GM18907 (cell line): ENCODE data around the gene GOLGA6L7.
"Not testable (repeated sequence)": the region's sequence is repeated elsewhere in the genome, so short reads cannot be mapped to it uniquely, and the experiment has no call there.

Source experiments
- ATAC-seq: cut with Tn5 transposase; IDR thresholded peaks from one replicate; pipeline ENCODE4 v1.9.1; 2021; ENCODE audit warnings: mild to moderate bottlenecking, moderate library complexity; ENCODE audit not compliant: unreplicated experiment

GOLGA6L7 gene

GRCh38 chr15:28844147-28844546, 4.3 kb downstream of the GOLGA6L7 start:
- not testable (repeated sequence) for ATAC-seq

DNA sequence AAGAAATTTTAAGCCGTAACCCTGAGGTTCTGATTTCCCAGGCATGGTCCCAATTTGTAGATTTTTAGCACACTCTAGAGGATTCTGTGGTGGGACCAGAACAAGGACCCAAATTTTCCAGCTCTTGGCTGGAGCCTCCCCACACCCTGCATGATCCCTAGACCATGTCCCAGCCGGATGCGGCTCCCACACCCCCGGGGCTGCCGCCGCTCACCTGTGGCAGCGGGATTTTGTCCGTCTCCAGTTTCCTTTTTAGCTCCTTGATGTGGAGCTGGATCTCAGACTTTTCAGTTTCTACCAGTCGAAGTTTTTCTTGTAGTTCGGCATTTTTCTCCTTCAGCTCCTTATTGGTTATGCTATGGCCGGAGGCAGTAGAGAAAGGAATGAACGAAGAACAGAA, 4.9 kb downstream of the GOLGA6L7 start:
- not testable (repeated sequence) for ATAC-seq

DNA sequence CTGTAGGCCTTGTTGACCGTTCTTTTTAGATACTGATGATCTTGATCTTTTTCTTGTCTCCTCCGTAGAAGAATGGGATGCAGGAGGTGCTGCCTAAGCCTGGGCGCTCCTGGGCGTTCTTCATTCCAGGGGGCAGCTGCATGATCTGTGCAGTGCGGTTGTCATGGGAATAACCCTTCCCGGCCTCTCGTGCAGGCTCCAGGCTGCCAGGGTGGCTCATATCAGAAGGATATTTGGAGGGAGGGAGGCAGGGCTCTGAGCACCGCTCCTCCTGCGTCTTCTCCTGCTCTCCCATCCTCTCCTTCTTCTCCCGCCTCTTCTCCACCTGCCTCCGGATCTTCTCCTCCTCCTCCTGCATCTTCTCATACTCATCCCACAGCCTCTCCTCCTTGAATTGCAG, 6.2 kb downstream of the GOLGA6L7 start:
- ATAC-seq = not testable (repeated sequence)

DNA sequence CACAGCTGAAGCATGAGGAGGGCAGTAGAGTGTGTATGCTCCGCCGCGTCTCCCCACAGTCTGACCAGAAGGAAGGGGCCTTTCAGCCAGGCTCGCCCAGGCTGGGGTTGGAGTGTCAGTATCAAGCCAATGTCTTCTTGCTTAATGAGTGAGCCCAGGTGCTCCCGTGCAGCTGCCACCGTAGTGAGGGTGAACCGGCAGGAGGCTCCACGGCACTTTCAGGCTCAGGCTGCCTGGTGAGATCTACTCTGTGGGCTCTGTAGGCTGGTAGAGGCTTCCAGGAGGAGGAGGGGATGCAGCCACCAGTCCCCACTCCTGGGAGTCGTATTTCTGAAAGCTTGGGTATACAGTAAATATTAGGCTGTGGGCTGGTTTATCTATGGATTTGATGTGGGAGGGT, 8.2 kb downstream of the GOLGA6L7 start:
- not testable (repeated sequence) for ATAC-seq

DNA sequence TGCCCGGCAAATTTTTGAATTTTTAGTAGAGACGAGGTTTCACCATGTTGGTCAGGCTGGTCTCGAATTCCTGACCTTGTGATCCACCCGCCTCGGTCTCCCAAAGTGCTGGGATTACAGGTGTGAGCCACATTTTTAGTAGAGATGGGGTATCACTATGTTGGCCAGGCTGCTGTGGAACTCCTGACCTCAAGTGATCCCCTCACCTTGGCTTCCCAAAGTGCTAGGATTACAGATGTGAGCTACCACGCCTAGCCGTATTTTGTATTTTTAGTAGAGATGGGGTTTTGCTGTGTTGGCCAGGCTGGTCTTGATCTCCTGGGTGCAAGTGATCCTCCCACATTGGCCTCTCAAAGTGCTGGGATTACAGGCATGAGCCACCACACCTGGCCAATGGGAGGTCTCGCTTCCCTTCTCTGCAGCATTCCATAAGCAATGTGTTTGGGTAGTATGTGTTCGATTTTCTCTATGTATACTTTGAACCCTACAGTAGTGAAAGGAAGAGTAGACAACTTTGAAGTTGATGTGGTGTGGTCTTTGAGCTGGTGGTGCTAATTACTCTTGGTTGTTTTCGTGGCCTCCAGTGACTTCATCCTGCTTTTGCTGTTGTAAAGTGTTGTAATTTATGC, 13.4 kb downstream of the GOLGA6L7 start:
- ATAC-seq = not testable (repeated sequence)

GRCh38 chr15:28831897-28832587, 16.4 kb downstream of the GOLGA6L7 start:
- not testable (repeated sequence) for ATAC-seq

GRCh38 chr15:28821420-28821819, 27.0 kb downstream of the GOLGA6L7 start:
- ATAC-seq = not testable (repeated sequence)

DNA sequence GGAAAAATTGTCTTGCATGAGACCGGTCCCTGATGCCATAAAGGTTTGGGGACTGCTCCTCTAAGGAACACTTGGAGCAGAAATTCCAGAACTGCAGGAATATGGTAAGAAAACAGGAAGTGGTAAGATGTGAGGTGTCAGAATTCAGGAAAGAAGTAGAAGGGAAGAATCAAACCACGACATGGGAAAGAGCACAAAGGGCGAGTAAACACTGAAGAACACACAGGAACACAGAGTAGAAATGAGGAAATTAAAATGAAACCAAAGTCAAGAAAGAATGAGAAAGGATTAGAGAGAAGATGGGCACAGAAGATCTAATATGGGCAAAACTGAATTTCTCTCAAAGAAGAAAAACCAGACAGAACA, 28.5 kb downstream of the GOLGA6L7 start:
- ATAC-seq = not testable (repeated sequence)

- not testable (repeated sequence) for ATAC-seq
Measured at GRCh38 chr15:28819019-28819929, 29.2 kb downstream of the GOLGA6L7 start.

DNA sequence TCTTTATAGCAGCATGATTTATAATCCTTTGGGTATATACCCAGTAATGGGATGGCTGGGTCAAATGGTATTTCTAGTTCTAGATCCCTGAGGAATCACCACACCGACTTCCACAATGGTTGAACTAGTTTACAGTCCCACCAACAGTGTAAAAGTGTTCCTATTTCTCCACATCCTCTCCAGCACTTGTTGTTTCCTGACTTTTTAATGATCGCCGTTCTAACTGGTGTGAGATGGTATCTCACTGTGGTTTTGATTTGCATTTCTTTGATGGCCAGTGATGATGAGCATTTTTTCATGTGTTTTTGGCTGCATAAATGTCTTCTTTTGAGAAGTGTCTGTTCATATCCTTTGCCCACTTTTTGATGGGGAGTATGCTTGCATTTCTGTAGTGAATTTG, 30.3 kb downstream of the GOLGA6L7 start:
- not testable (repeated sequence) for ATAC-seq

GRCh38 chr15:28814059-28814458, 34.4 kb downstream of the GOLGA6L7 start:
- ATAC-seq = not testable (repeated sequence)

DNA sequence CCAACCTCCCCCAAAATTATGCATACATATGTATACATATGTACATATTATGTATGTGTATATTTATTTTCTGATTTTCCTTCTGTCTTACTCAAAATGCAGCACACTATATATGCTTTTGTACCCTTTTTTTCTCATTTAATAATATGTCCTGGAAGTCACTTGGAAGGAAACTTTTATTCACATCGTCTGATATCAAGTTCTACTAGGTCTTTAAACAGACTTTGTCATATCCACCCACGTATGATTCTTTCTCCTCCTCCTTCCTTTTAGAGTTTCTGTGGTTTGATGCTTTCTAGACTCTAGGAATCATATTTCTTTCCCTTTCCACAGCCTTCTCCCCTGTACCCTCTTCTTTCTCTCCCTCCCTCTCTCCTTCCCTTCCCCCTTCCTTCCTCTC, 35.1 kb downstream of the GOLGA6L7 start:
- ATAC-seq = not testable (repeated sequence)

DNA sequence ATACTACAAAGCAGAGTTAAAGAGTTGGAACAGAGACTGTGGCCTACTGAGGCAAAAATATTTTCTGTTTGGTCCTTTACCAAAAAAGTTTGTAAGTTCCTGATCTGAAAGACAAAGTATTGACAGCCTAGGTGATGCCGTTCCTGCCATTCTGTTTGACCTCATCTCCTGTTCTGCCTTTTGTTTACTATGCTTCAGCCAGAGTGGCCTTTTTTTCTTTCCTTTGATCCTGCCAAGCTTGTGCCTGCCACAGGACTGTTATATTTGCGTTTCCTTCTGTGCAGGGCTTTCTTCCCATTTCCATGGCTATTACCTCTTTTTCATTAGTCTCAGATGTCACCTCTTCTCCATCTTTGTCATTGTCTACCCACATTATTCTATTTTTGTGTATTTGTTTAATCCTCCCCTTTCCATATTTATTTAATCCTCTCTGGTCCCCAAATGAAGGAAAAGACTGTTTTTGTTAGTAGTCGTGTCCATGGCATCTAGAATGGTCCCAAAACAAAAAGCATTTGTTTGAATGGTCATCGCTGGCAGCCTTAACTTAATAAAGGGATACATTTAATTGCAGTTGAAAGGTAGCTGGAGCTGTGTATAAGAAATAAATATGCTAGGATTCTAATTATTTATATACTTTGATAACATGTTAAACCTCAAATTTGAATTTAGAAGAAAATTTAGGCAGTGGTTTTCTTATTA, 36.4 kb downstream of the GOLGA6L7 start:
- not testable (repeated sequence) for ATAC-seq

DNA sequence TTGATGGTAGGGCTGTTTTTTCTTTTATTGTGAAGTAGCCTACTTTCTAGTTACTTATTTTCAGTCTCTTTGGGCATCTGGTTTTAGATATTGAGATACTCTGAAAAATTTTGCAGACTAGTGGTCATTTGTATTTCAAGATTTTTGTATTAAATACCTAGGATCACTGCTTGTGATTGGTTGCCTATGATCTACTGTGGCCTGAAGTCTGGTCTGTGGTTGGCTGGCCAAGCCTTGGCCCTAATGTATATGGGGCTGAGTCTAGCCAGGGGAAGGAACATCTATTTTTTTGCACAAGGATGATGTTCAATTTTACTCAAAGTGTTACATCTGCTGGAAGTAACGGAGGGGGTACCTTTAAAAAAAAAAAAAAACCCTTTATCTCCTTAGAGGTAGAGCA, 38.0 kb downstream of the GOLGA6L7 start:
- ATAC-seq = not testable (repeated sequence)

DNA sequence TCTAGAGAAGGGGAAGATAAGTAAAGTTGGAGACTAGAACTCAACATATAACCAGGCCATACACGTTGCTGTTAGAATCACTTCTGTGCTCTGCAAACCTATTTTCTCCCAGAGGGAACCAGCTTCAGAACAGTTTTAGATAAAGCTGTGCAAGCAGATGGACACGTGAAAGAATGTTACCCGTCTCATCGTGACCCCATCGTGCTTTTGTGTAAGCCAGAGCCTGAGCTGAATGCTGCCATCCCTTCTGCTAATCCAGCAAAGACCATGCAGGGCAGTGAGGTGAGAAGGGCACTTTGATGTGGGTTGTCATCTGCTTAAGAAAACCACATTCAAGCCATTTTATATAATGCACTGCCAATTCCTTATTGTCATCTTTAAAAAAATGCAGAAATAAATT, 40.3 kb downstream of the GOLGA6L7 start:
- ATAC-seq = not testable (repeated sequence)

DNA sequence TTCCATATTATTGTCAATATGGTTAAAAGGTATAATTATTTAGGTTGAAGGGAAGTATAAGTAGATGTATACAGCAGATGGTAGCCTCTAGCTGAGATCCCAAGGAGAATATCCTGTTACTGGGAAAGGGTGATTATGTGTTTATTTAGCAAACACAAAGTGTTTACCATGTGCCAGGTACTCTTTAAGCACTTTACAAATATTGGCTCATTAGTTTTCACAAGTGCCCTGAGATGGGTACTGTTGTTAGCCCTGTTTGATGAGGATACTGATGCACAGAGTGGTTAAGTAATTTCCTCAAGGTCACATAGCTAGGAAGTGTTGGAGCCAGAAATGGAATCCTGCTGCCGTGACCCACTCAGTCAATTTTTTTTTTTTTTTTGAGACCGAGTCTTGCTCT, 48.1 kb downstream of the GOLGA6L7 start:
- not testable (repeated sequence) for ATAC-seq

- not testable (repeated sequence) for ATAC-seq
Measured at GRCh38 chr15:28798234-28798633, 50.2 kb downstream of the GOLGA6L7 start.

DNA sequence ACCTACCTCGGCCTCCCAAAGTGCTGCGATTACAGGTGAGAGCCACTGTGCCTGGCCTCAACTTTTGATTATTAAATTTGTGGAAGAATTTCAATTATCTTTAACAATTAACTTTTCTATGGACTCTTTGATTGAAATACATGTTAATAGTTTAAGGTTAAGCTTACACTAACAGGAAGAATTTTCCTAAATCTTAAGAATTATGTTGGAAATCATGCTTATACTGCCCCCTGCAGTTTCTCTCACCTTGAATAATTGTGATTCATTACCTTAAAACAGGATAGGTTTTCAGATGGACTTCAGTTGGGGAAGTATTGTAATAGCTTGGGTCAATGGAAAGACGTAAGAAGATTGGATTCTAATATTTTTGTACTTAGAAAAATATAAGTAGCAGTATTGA, 54.2 kb downstream of the GOLGA6L7 start:
- ATAC-seq = not testable (repeated sequence)
